Activated naive CD8-positive, alpha-beta T cell treated with anti-CD3 and anti-CD28 coated beads, Interleukin-2, amount 10 ng/mL, durations not matched to agents 7 days and 5 days (primary cell): ENCODE measurements around the gene NPLOC4. TPM values are rescaled to one million over a fixed set of nuclear protein-coding genes. Genes with fewer than 3 reads are reported as not detected.

Experiments
- ATAC-seq: fragments of 150-1000 bp; cut with Tn5 transposase; one replicate; pipeline ENCODE4 v1.10.0; 2021; ENCODE audit warnings: low read depth, moderate library complexity
- POLR2A ChIA-PET: fragments of 350-600 bp; sonication (Branson Sonifier 250); formaldehyde crosslinking; loops from one replicate; lab custom pipeline; 2021; ENCODE audit warnings: antibody characterized with exemption; lab: Charles Lee
- DNase-seq: peaks from one replicate; pipeline ENCODE4 v3.0.0; 2021
- H3K27ac Mint-ChIP-seq: one replicate; pipeline ENCODE4 v1.8.0; 2022; ENCODE audit warnings: mild to moderate bottlenecking, mixed read lengths
- H3K27me3 Mint-ChIP-seq: one replicate; pipeline ENCODE4 v1.8.0; 2022; ENCODE audit warnings: mild to moderate bottlenecking, moderate library complexity, mixed read lengths
- H3K36me3 Mint-ChIP-seq: one replicate; pipeline ENCODE4 v1.8.0; 2021; ENCODE audit warnings: mild to moderate bottlenecking, mixed read lengths
- H3K4me1 Mint-ChIP-seq: one replicate; pipeline ENCODE4 v1.8.0; 2021; ENCODE audit warnings: mixed read lengths
- H3K4me3 Mint-ChIP-seq: one replicate; pipeline ENCODE4 v1.8.0; 2022; ENCODE audit warnings: mild to moderate bottlenecking, moderate library complexity, mixed read lengths
- H3K9me3 Mint-ChIP-seq: one replicate; pipeline ENCODE4 v1.8.0; 2021; ENCODE audit warnings: mixed read lengths
- total RNA-seq, 2 experiments: library from RNA; stranded (reverse); gene quantifications; one replicate each; pipeline ENCODE4 v1.2.3, GENCODE V29; 2021

NPLOC4 gene
- total RNA-seq, 2 experiments from 2014 or later = 96.9 to 109 TPM

DNA sequence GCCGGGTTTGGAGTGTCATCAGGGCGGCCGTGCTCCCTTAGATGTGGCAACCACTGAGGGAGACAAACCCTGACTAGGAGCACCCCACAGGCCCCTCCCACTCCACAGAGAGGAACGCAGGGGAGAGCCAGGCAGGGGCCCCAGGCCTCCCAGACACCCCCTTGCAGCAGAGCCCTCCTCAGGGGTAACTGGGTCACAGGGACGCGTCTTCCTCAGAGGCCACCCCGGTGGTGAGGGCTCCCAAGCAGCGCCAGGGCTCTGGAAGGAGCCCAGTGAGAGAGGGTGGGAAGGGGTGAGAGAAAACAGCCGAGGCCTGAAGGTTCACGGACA lies 97.4 kb downstream of the NPLOC4 start:
- Mint-ChIP-seq H3K4me1 (no peaks in the 10 kb centered on the region), H3K27ac (no peak overlapping the region), H3K27me3 (peaks cover 12% of the 10 kb centered on the region), H3K9me3 (no peaks in the 10 kb centered on the region), H3K36me3 (no peaks in the 10 kb centered on the region), H3K4me3 (no peak overlapping the region)
- POLR2A ChIA-PET = interaction anchor here (2.1 kb wide), 1 partner anchor 13 kb away, joined by 6 read pairs; the partner anchor contains the start of gene FAAP100
- DNase-seq (no peak), ATAC-seq (no peak)

DNA sequence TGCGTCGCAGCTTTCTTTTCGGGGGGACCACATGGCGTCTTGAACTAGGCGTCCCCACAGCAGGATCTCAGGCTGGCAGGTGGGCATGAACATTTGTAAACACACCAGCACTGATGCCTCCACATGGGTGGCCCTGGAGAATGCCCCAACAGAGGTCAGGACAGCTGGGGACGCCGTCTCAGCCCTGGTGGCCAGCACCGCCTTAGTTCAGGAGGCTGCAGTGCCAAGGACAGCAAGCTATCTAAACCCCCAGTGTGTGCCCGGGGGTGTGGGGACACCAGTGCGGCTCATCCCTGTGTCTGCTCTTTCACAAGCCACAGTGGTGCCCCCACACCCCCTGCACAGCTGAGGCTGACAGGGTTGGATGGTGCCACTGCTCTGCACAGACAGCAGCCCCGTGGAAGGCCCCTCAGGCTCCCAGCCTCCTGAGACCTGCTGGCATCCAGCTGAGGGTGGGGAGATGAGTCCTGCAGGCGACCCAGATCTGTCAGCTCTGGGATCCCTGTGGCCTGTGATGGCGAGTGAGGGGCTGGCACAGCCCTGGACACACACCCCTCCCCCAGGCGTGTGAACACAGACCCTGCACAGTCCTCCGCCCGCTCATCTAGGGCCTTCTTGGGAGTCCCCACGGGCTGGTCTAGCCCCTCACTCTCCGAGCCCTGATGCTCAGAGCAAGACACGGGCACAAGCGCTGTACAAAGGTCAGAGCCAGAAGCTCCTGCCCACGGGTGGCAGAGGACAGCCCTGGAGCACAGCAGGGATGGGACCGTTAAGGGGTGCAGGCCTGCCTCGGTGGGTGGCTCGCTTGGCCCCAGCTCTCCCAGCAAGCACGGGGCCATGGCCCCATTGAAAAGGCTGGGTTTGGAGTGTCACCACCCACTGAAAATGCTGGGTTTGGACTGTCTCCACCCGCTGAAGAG lies 98.0 kb downstream of the NPLOC4 start:
- POLR2A ChIA-PET = interaction anchor here (2.1 kb wide), 1 partner anchor 13 kb away, joined by 6 read pairs; the partner anchor contains the start of gene FAAP100

DNA sequence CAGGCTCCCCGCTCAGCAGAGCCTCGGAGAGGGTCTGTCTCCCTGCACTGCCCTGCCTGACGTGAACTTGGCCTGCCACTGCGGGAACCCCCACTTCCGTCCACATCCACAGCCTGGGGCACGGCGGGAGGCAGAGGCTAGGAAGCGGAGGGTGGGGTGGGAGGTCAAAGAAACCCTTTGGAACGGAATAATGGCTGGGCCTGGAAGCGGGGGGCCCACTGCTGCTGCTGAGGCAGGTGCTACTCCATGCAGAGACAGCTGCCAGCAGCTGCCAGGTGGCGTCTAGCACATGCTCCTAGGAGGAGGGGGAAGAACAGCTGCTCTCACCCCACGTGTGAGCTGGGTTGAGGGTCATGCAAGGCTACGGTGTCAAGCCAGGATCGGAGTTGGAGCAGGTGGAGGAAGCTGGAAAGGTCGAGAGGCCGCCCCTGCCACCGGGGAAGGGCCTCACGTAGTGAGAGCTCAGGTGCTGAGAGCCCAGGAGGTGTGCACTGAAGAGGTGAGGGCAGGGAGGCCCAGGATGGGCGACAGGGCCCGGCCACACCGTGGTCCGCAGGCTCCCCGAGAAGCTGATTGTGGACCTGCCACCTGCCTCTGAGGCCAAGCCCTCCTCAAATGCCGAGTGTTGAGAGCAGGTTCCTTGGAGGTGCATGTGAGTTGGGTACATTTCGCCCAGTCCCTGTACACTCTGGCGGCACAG lies 98.9 kb downstream of the NPLOC4 start:
- POLR2A ChIA-PET = interaction anchor here (0.6 to 2.1 kb wide), 2 partner anchors 14 to 173 kb away, joined by 4 to 6 read pairs; partner anchors contain the start of gene FAAP100

More for the DNA sequence above, 98.0 kb downstream of the NPLOC4 start:
- Mint-ChIP-seq H3K36me3 (no peaks in the 10 kb centered on the region), H3K27me3 (peaks cover 12% of the 10 kb centered on the region), H3K4me3 (no peak overlapping the region), H3K4me1 (no peaks in the 10 kb centered on the region), H3K27ac (no peak overlapping the region), H3K9me3 (no peaks in the 10 kb centered on the region)
- no peak for ATAC-seq
- DNase-seq = no peak

GRCh38 chr17:81537343-81537855 lies 99.5 kb downstream of the NPLOC4 start:
- Mint-ChIP-seq H3K4me3 (no peak overlapping the region), H3K36me3 (no peaks in the 10 kb centered on the region), H3K4me1 (no peaks in the 10 kb centered on the region), H3K27ac (no peak overlapping the region), H3K27me3 (peaks cover 14% of the 10 kb centered on the region), H3K9me3 (no peaks in the 10 kb centered on the region)
- POLR2A ChIA-PET = interaction anchor here (0.6 kb wide), 1 partner anchor 174 kb away, joined by 4 read pairs; no protein-coding TSS in a partner anchor
- DNase-seq = no peak
- ATAC-seq = peak; percentile 32

More for the DNA sequence above, 98.9 kb downstream of the NPLOC4 start:
- Mint-ChIP-seq H3K9me3 (no peaks in the 10 kb centered on the region), H3K4me1 (no peaks in the 10 kb centered on the region), H3K27me3 (peaks cover 14% of the 10 kb centered on the region), H3K4me3 (no peak overlapping the region), H3K36me3 (no peaks in the 10 kb centered on the region), H3K27ac (no peak overlapping the region)
- ATAC-seq = no peak
- no peak for DNase-seq

DNA sequence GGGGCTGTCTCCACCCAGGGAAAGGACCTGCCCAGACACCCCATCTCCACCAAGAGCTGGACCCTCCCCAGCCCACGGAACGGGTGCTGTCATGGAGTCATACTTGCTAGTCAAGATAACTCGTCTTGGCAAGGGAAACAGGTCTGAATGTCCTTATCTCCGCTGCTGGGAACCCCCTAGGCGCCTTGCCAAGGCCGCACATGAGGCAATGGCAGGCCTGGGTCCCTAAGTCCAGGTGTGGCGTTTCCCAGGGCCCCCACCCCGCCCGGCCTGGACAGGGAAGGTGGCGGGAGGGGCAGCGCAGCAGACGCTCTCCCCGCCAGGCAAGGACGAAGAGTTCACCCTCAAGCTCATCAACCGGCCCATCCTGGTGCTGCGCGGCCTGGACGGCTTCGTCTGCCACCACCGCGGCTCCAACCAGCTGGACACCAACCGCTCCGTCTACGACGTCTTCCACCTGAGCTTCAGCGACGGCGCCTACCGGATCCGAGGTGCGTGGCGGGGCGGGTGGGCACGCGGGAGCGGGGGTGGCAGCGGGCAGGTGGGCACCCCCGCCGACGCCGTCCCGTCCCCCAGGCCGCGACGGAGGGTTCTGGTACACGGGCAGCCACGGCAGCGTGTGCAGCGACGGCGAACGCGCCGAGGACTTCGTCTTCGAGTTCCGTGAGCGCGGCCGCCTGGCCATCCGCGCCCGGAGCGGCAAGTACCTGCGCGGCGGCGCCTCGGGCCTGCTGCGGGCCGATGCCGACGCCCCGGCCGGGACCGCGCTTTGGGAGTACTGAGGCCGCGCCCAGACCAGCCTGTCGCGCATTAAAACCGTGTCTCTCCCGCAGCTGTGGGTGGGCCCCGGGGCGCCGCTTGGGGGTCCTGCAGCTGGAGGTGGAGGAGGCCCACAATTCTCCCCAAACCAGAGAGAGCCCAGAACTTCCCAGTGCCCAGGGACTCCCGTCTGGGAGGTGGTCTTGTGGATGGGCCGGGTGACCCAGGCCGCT lies 100.3 kb downstream of the NPLOC4 start:
- H3K36me3 Mint-ChIP-seq = no peaks in the 10 kb centered on the region
- DNase-seq (no peak), ATAC-seq (no peak)
- peaks cover 14% of the 10 kb centered on the region for H3K27me3 Mint-ChIP-seq
- no peak overlapping the region for H3K4me3 Mint-ChIP-seq
- no peaks in the 10 kb centered on the region for H3K4me1 Mint-ChIP-seq
- H3K9me3 Mint-ChIP-seq = no peaks in the 10 kb centered on the region
- POLR2A ChIA-PET = no interaction called here
- H3K27ac Mint-ChIP-seq = no peak overlapping the region

DNA sequence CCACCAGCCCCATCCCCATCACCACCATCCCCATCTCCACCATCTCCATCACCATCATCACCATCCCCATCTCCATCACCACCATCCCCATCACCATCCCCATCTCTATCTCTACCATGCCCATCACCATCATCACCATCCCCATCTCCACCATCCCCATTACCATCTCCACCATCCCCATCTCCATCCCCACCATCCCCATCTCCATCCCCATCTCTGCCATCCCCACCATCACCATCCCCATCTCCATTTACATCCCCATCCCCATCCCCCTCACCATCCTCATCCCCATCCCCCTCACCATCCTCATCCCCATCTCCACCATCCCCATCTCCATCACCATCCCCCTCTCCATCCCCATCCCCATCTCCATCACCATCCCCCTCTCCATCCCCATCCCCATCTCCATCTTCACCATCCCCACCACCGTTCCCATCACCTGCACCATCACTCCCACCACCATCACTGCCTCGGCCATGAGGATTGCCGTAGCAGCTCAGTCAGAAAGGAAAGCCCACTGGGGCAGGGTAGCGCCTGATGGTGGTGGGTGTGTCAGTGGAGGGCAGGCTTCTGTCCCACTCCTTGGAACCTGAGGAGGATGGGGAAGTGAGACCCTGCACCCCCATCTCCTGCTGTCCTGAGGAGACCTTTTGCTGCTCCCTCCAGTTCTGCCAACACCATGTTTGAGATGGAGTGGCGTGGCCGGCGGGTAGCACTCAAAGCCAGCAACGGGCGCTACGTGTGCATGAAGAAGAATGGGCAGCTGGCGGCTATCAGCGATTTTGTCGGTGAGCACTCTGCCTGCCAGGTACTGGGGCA lies 101.2 kb downstream of the NPLOC4 start:
- no peak overlapping the region for H3K27ac Mint-ChIP-seq
- H3K4me3 Mint-ChIP-seq = no peak overlapping the region

GRCh38 chr17:81535007-81535328 lies 101.9 kb downstream of the NPLOC4 start:
- no peaks in the 10 kb centered on the region for H3K36me3 Mint-ChIP-seq
- POLR2A ChIA-PET = no interaction called here
- no peak overlapping the region for H3K27ac Mint-ChIP-seq
- H3K4me1 Mint-ChIP-seq = no peaks in the 10 kb centered on the region
- ATAC-seq (no peak), DNase-seq (no peak)
- H3K9me3 Mint-ChIP-seq = no peaks in the 10 kb centered on the region
- H3K27me3 Mint-ChIP-seq = peaks cover 14% of the 10 kb centered on the region
- no peak overlapping the region for H3K4me3 Mint-ChIP-seq

More for the DNA sequence above, 101.2 kb downstream of the NPLOC4 start:
- POLR2A ChIA-PET = no interaction called here
- Mint-ChIP-seq H3K9me3 (no peaks in the 10 kb centered on the region), H3K36me3 (no peaks in the 10 kb centered on the region), H3K4me1 (no peaks in the 10 kb centered on the region), H3K27me3 (peaks cover 14% of the 10 kb centered on the region)
- DNase-seq = no peak
- ATAC-seq = no peak

DNA sequence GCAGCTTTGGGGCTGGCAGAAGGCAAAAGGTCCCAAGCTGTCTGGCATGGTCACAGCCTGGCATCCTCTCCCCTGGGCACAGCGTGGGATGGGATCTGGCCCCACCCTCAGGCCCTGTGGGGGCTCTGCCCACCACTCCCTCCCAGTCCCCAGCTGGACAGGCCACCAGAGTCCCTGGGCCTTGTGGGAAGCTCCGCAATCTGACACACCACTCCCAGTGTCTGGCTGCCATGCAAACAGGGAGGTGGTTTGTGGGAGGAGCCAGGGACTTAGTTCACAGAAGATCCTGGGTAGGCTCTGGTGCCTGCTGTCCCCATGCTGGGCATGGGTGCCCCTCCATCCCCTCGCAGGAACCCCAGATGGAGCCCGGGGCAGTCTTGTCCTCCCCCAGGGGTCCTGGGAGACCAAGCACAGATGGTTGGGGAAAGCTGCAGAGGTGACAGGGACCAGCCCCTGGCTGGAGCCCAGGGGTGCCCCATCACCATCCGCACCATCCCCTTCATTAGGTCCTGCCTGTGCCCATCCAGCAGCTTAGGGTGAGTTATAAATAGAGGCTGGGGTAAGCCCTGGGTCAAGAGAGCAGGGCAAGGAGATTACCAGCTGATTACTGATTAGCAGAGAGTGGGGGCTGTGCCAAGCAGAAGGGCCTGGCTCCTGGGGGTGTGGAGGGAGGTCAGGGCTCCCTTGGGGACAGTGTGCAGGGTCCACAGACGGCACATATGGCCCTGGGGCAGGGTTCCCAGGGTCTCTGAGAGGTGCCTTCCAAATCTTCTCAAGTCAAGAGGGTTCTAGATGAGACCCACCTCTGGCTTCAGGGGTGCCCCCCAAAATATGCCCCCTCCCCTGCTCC lies 102.5 kb downstream of the NPLOC4 start:
- Mint-ChIP-seq H3K4me3 (no peak overlapping the region), H3K4me1 (no peaks in the 10 kb centered on the region), H3K27me3 (peaks cover 14% of the 10 kb centered on the region), H3K9me3 (no peaks in the 10 kb centered on the region), H3K36me3 (no peaks in the 10 kb centered on the region), H3K27ac (no peak overlapping the region)
- POLR2A ChIA-PET = no interaction called here
- ATAC-seq (no peak), DNase-seq (no peak)

- peaks cover 14% of the 10 kb centered on the region for H3K27me3 Mint-ChIP-seq
- H3K36me3 Mint-ChIP-seq = no peaks in the 10 kb centered on the region
- no peak for DNase-seq
- peak; percentile 15 for ATAC-seq
- no peaks in the 10 kb centered on the region for H3K4me1 Mint-ChIP-seq
- H3K9me3 Mint-ChIP-seq = no peaks in the 10 kb centered on the region
- H3K27ac Mint-ChIP-seq = no peak overlapping the region
- POLR2A ChIA-PET = no interaction called here
- H3K4me3 Mint-ChIP-seq = no peak overlapping the region
Observed at GRCh38 chr17:81533339-81534141, 103.4 kb downstream of the NPLOC4 start.

- no peak overlapping the region for H3K27ac Mint-ChIP-seq
- H3K4me3 Mint-ChIP-seq = no peak overlapping the region
- no peaks in the 10 kb centered on the region for H3K9me3 Mint-ChIP-seq
- no peak for DNase-seq
- H3K27me3 Mint-ChIP-seq = peaks cover 14% of the 10 kb centered on the region
- no peaks in the 10 kb centered on the region for H3K36me3 Mint-ChIP-seq
- no peaks in the 10 kb centered on the region for H3K4me1 Mint-ChIP-seq
- ATAC-seq = no peak
- POLR2A ChIA-PET = no interaction called here
Observed at GRCh38 chr17:81532490-81533287, 104.2 kb downstream of the NPLOC4 start.
